ENCODE results near the gene CFAP97. TPM values are rescaled to one million over a fixed set of nuclear protein-coding genes. Genes with fewer than 3 reads are reported as not detected.

The CFAP97 gene
- total and polyA plus RNA-seq, 2 experiments from 2014 or later: 46.3 to 50.8 TPM

GRCh38 chr4:185183622-185184281, 20.0 kb downstream of the CFAP97 start:
- H3F3A ChIP-seq (ENCODE audit: insufficient read depth): peaks cover 14% of the 10 kb centered on the region; the same call in 1 of the 2 replicates
- H3K27me3 ChIP-seq (replicated peaks; ENCODE audit: insufficient read depth): no peaks in the 10 kb centered on the region
- H3K9me3 ChIP-seq (ENCODE audit: low read depth): no peaks in the 10 kb centered on the region
- 44 to 46% methylated on average over 6 of the region's 6 CpGs for WGBS, 2 experiments (ENCODE audit: low coverage in 1 of 2, low lambda C conversion rate in 2 of 2, missing lambda C conversion rate in 2 of 2)
- H4K20me1 ChIP-seq (ENCODE audit: insufficient read depth): no peaks in the 10 kb centered on the region
- no peak overlapping the region for H3K9ac ChIP-seq
- H3K36me3 ChIP-seq (ENCODE audit: low read depth): peaks cover 9% of the 10 kb centered on the region; the same call in 1 of the 2 replicates
- in situ Hi-C loops (cut with MboI): no loop called here
- DNase-seq: peak; percentile 96
- peaks cover 83% of the 10 kb centered on the region for H3K79me2 ChIP-seq (ENCODE audit: insufficient read depth)
- no peak overlapping the region for H2AFZ ChIP-seq
- H3K4me1 ChIP-seq (ENCODE audit: insufficient read depth): peaks cover 19% of the 10 kb centered on the region
- H3K27ac ChIP-seq: no peak overlapping the region
- no peak overlapping the region for H3K4me3 ChIP-seq
- no peak overlapping the region for H3K4me2 ChIP-seq (ENCODE audit: unreplicated experiment)
- TF ChIP-seq EZH2phosphoT487 (IDR thresholded peaks at IDR 0.05; ENCODE audit: insufficient read depth, low read depth) (no peak), EZH2 (IDR thresholded peaks at IDR 0.05; ENCODE audit: insufficient read depth, poor library complexity, severe bottlenecking) (no peak)
- H3K9me2 ChIP-seq (ENCODE audit: insufficient read depth): no peaks in the 10 kb centered on the region

DNA sequence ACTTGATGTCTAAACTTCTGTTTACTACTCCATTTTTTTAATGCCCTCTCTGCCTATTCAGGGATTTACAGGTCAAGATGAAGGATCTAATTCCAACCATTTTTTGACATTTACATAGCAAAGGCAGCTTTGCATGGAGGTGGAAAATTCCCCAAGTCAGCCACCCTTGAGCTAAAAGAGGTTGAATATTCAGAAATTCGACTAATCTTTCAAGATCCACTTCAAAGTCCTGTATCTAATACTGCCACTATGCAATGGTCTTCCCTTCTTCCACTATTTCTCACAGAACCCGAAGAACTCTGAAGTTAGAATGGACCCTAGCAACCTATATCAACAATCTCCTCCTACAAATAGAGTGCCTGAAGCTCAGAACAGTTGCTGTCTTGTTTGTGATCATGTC, 21.6 kb downstream of the CFAP97 start:
- H2AFZ ChIP-seq: no peak overlapping the region
- H3K4me1 ChIP-seq (ENCODE audit: insufficient read depth): peaks cover 19% of the 10 kb centered on the region
- H3K9ac ChIP-seq: no peak overlapping the region
- no peak for DNase-seq
- H3K9me3 ChIP-seq (ENCODE audit: low read depth): no peaks in the 10 kb centered on the region
- no peak overlapping the region for H3K4me3 ChIP-seq
- no peaks in the 10 kb centered on the region for H4K20me1 ChIP-seq (ENCODE audit: insufficient read depth)
- no peak overlapping the region for H3K4me2 ChIP-seq (ENCODE audit: unreplicated experiment)
- no peaks in the 10 kb centered on the region for H3K9me2 ChIP-seq (ENCODE audit: insufficient read depth)
- H3K27ac ChIP-seq: no peak overlapping the region
- WGBS, 2 experiments (ENCODE audit: low coverage in 1 of 2, low lambda C conversion rate in 2 of 2, missing lambda C conversion rate in 2 of 2): 32 to 38% methylated on average over 2 of the region's 2 CpGs
- TF ChIP-seq EZH2phosphoT487 (IDR thresholded peaks at IDR 0.05; ENCODE audit: insufficient read depth, low read depth) (no peak), EZH2 (IDR thresholded peaks at IDR 0.05; ENCODE audit: insufficient read depth, poor library complexity, severe bottlenecking) (no peak)
- peaks cover 5% of the 10 kb centered on the region; the same call in 1 of the 2 replicates for H3K36me3 ChIP-seq (ENCODE audit: low read depth)
- H3K79me2 ChIP-seq (ENCODE audit: insufficient read depth): peaks cover 82% of the 10 kb centered on the region
- in situ Hi-C loops (cut with MboI): no loop called here
- no peaks in the 10 kb centered on the region for H3K27me3 ChIP-seq (replicated peaks; ENCODE audit: insufficient read depth)
- H3F3A ChIP-seq (ENCODE audit: insufficient read depth): peaks cover 14% of the 10 kb centered on the region; the same call in 1 of the 2 replicates

- Histone ChIP-seq H3K27me3 (replicated peaks; ENCODE audit: insufficient read depth) (no peaks in the 10 kb centered on the region), H3K9me2 (ENCODE audit: insufficient read depth) (no peaks in the 10 kb centered on the region), H2AFZ (no peak overlapping the region), H3K27ac (no peak overlapping the region), H3K4me3 (no peak overlapping the region), H3K4me2 (ENCODE audit: unreplicated experiment) (no peak overlapping the region), H3K9ac (no peak overlapping the region), H4K20me1 (ENCODE audit: insufficient read depth) (no peaks in the 10 kb centered on the region), H3K4me1 (ENCODE audit: insufficient read depth) (peaks cover 19% of the 10 kb centered on the region), H3K79me2 (ENCODE audit: insufficient read depth) (peaks cover 59% of the 10 kb centered on the region), H3K9me3 (ENCODE audit: low read depth) (no peaks in the 10 kb centered on the region), H3F3A (ENCODE audit: insufficient read depth) (peaks cover 6% of the 10 kb centered on the region; the same call in 1 of the 2 replicates), H3K36me3 (ENCODE audit: low read depth) (peaks cover 14% of the 10 kb centered on the region)
- in situ Hi-C loops (cut with MboI): no loop called here
- TF ChIP-seq EZH2 (IDR thresholded peaks at IDR 0.05; ENCODE audit: insufficient read depth, poor library complexity, severe bottlenecking) (no peak), EZH2phosphoT487 (IDR thresholded peaks at IDR 0.05; ENCODE audit: insufficient read depth, low read depth) (no peak)
- WGBS, 2 experiments (ENCODE audit: low coverage in 1 of 2, low lambda C conversion rate in 2 of 2, missing lambda C conversion rate in 2 of 2): 92 to 97% methylated on average over 3 of the region's 3 CpGs
- no peak for DNase-seq
These were observed 24.3 kb downstream of the CFAP97 start for GRCh38 chr4:185179488-185179887.

GRCh38 chr4:185171373-185172071, 32.3 kb downstream of the CFAP97 start:
- Histone ChIP-seq H3K79me2 (ENCODE audit: insufficient read depth) (no peaks in the 10 kb centered on the region; the same call in 1 of the 2 replicates), H3K9me3 (ENCODE audit: low read depth) (no peaks in the 10 kb centered on the region), H4K20me1 (ENCODE audit: insufficient read depth) (no peaks in the 10 kb centered on the region), H2AFZ (no peak overlapping the region), H3K9ac (no peak overlapping the region), H3K9me2 (ENCODE audit: insufficient read depth) (no peaks in the 10 kb centered on the region), H3K27me3 (replicated peaks; ENCODE audit: insufficient read depth) (no peaks in the 10 kb centered on the region), H3K36me3 (ENCODE audit: low read depth) (peaks cover 29% of the 10 kb centered on the region), H3K27ac (no peak overlapping the region), H3K4me1 (ENCODE audit: insufficient read depth) (0 out of 2 replicates have a peak, but pooled peaks cover 3% of the 10 kb centered on the region), H3K4me2 (ENCODE audit: unreplicated experiment) (no peak overlapping the region), H3K4me3 (no peak overlapping the region), H3F3A (ENCODE audit: insufficient read depth) (peaks cover 6% of the 10 kb centered on the region; the same call in 1 of the 2 replicates)
- WGBS, 2 experiments (ENCODE audit: low coverage in 1 of 2, low lambda C conversion rate in 2 of 2, missing lambda C conversion rate in 2 of 2): 97 to 100% methylated on average over 2 of the region's 2 CpGs
- TF ChIP-seq EZH2 (IDR thresholded peaks at IDR 0.05; ENCODE audit: insufficient read depth, poor library complexity, severe bottlenecking): no peak
- no peak for TF ChIP-seq EZH2phosphoT487 (IDR thresholded peaks at IDR 0.05; ENCODE audit: insufficient read depth, low read depth)
- DNase-seq: no peak
- in situ Hi-C loops (cut with MboI): no loop called here

Measured in GM23248 (cell line).